HEK293T (cell line): ENCODE measurements around the gene LCNL1.

Source experiments
- CTCF ChIA-PET: fragments of 350-600 bp; formaldehyde crosslinking; extraction: SDS; loops from one replicate; lab custom pipeline; 2021; ENCODE audit warnings: antibody characterized with exemption, inconsistent platforms; lab: Yijun Ruan, JAX
- POLR2A ChIA-PET: fragments of 350-600 bp; formaldehyde crosslinking; extraction: SDS; loops from one replicate; lab custom pipeline; 2020; ENCODE audit warnings: antibody characterized with exemption, inconsistent platforms; lab: Yijun Ruan, JAX
- DNase-seq: peaks from one replicate; pipeline ENCODE4 v3.0.0; 2012; ENCODE audit warnings: mixed read lengths; ENCODE audit errors: extremely low spot score
- ARNT ChIP-seq: fragments of 450-650 bp; IDR thresholded peaks from 2 replicates; pipeline ENCODE4 v1.6.1; 2017; ENCODE audit warnings: mild to moderate bottlenecking
- BHLHE40 ChIP-seq: fragments of 450-650 bp; IDR thresholded peaks from 2 replicates; pipeline ENCODE4 v1.6.1; 2016; ENCODE audit warnings: mild to moderate bottlenecking, moderate library complexity, borderline replicate concordance
- CTBP1 ChIP-seq: fragments of 450-650 bp; IDR thresholded peaks from 2 replicates; pipeline ENCODE4 v1.6.1; 2016; ENCODE audit warnings: borderline replicate concordance
- ELF4 ChIP-seq: fragments of 450-650 bp; IDR thresholded peaks from 2 replicates; pipeline ENCODE4 v1.6.1; 2017; ENCODE audit warnings: antibody characterized with exemption
- FOXA1 ChIP-seq: fragments of 450-650 bp; IDR thresholded peaks from 2 replicates; pipeline ENCODE4 v1.6.1; 2016; ENCODE audit warnings: mild to moderate bottlenecking
- FOXK2 ChIP-seq: fragments of 450-650 bp; IDR thresholded peaks from 2 replicates; pipeline ENCODE4 v1.6.1; 2016; ENCODE audit warnings: mild to moderate bottlenecking
- FOXM1 ChIP-seq: fragments of 450-650 bp; IDR thresholded peaks from 2 replicates; pipeline ENCODE4 v1.6.1; 2017; ENCODE audit warnings: mild to moderate bottlenecking, borderline replicate concordance
- HDGF ChIP-seq: fragments of 450-650 bp; IDR thresholded peaks from 2 replicates; pipeline ENCODE4 v1.6.1; 2017; ENCODE audit warnings: antibody characterized with exemption, borderline replicate concordance
- L3MBTL2 ChIP-seq: fragments of 450-650 bp; conservative IDR thresholded peaks from 2 replicates; pipeline ENCODE4 v1.6.1; 2016; ENCODE audit warnings: mild to moderate bottlenecking
- LEF1 ChIP-seq: fragments of 450-650 bp; IDR thresholded peaks from 2 replicates; pipeline ENCODE4 v1.6.1; 2017; ENCODE audit warnings: mild to moderate bottlenecking, borderline replicate concordance
- NFRKB ChIP-seq: fragments of 450-650 bp; IDR thresholded peaks from 2 replicates; pipeline ENCODE4 v1.6.1; 2016; ENCODE audit warnings: mild to moderate bottlenecking, moderate library complexity
- SP1 ChIP-seq: fragments of 450-650 bp; IDR thresholded peaks from 2 replicates; pipeline ENCODE4 v1.6.1; 2017
- SUZ12 ChIP-seq: fragments of 450-650 bp; IDR thresholded peaks from 2 replicates; pipeline ENCODE4 v1.6.1; 2016; ENCODE audit warnings: mild to moderate bottlenecking
- TARDBP ChIP-seq: fragments of 450-650 bp; IDR thresholded peaks from 2 replicates; pipeline ENCODE4 v1.6.1; 2016
- ZNF384 ChIP-seq: fragments of 450-650 bp; IDR thresholded peaks from 2 replicates; pipeline ENCODE4 v1.6.1; 2016
- TF ChIP-seq, protein P1 (sequence below): fragments of 450-650 bp; IDR thresholded peaks from 2 replicates; pipeline ENCODE4 v1.6.1; 2016

LCNL1 gene

DNA sequence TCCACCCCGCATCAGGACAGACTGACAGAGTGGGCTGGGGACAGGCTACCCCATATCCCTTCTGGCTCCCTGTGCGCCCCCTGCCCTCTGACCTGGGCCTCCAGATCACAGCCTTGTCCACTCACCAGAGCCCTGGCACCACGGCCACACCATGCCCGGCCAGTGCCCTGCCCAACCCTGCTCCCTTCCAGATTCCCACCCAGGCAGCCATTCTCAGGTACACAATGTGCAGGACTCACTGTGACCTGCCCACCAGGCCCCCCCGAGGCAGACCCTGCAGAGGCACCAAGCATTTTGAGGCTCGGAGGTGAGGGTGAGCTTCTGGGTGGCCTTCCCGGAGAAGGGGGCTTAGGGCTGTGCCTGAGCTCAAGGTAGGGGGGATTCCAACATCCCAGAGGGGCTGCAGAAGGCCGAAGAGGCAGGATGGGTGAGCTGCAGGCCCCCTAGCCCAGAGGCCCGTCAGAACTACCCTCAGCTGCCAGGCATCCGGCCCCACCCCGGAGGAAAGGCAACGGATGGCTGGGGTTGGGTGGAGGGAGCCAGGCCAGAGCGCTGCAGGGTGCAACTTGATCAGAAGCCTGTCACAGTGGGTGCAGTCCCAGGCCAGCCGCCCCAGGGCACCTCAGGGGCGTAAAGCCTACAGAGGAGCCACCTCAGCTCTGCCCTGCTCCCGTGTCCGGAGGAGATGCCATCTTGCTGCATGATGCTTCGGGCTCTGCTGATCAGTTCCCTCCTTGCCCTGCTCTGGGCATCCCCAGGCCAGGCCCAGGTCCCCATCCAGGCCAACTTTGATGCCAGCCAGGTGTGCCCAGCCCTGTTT lies at the start of gene LCNL1:
LCNL1 (plus strand) TSS at position 762 of the 820 bp plus-strand sequence. CDS start 594 bp downstream, outside the sequence.
- no peak for DNase-seq
- POLR2A ChIA-PET, result interaction anchor here (1.6 to 1.7 kb wide), 2 partner anchors 9 to 11 kb away, joined by 5 to 12 read pairs; no protein-coding TSS in a partner anchor
- TF ChIP-seq HDGF (no peak), FOXA1 (no peak), ARNT (no peak), L3MBTL2 (no peak), CTBP1 (no peak)
- CTCF ChIA-PET, result no interaction called here

DNA sequence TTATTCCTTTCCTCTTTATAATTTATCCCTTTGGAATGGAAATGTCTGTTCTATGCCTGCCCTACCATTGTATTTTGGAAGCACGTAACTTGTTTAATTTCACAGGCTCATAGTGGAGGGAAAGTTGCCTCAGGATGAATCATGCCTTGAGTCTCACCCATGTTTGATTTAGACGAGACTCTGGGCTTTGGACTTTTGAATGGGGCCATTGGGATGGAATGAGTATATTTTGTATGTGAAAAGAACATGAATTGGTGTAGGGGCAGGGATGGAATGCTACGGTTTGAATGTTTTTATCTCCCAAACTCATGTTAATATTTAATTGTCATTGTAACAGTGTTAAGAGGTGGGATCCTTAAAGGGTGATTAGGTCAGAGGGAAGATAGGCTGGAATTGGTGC lies 48.5 kb upstream of the LCNL1 start:
- CTCF ChIA-PET, result no interaction called here
- DNase-seq, result no peak
- TF ChIP-seq ELF4 (no peak), CTBP1 (no peak), TARDBP (no peak), SUZ12 (no peak), BHLHE40 (no peak), SP1 (no peak), FOXK2 (no peak), ZNF384 (no peak), LEF1 (no peak), L3MBTL2 (no peak)
- TF ChIP-seq, protein P1, sequence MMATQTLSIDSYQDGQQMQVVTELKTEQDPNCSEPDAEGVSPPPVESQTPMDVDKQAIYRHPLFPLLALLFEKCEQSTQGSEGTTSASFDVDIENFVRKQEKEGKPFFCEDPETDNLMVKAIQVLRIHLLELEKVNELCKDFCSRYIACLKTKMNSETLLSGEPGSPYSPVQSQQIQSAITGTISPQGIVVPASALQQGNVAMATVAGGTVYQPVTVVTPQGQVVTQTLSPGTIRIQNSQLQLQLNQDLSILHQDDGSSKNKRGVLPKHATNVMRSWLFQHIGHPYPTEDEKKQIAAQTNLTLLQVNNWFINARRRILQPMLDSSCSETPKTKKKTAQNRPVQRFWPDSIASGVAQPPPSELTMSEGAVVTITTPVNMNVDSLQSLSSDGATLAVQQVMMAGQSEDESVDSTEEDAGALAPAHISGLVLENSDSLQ, result no peak
- POLR2A ChIA-PET, result no interaction called here

DNA sequence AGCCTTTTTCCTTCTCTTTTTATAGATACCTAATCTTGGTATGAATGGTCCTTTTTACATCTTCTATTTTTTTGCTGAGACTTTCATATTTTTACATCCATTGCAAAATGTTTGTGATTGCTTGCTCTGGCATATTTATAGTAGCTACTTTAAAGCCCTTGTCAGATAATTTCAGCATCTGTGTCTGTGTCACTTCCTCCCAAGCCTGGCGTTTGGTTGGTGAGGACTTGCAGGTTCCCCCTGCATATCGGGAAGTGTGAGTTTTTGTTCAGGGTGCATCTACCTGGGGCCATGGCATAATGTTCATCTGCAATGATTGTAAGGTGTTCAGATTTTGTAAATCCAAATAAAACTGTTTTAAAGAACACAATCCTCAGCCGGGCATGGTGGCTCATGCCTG lies 47.1 kb upstream of the LCNL1 start:
- no peak for TF ChIP-seq ELF4
- no peak for TF ChIP-seq L3MBTL2
- TF ChIP-seq FOXK2, result no peak
- no peak for TF ChIP-seq SP1
- no peak for TF ChIP-seq TARDBP
- TF ChIP-seq FOXM1, result no peak
- no peak for TF ChIP-seq CTBP1
- TF ChIP-seq HDGF, result no peak
- no peak for TF ChIP-seq FOXA1
- no peak for TF ChIP-seq ARNT
- TF ChIP-seq LEF1, result no peak
- no peak for TF ChIP-seq SUZ12
- no peak for TF ChIP-seq NFRKB
- TF ChIP-seq, protein P1, result no peak
- DNase-seq, result no peak
- ChIA-PET CTCF (no interaction called here), POLR2A (no interaction called here)

DNA sequence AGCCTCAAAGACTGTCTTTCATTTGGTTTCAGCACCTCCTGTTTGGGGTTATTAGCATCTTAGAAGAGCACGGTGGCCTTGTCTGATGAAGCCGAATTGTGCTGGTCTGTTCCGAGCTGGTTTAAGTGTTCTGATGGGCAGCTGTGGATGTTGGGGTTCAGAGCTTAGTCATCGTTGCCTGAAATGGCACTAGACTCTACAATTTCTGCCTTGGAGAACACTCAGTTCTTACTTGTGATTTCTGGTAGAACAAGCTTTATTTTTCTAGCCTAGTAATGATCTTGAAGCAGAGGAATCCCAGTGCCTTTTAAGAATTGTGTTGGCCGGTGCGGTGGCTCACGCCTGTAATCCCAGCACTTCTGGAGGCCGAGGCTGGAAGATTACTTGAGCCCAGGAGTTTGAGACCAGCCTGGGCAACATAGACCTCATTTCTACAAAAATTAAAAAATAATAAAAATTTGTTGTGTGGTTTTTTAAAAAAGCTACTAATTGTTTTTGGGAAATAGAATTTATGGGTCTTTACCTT lies 46.1 kb upstream of the LCNL1 start:
- ChIA-PET POLR2A (no interaction called here), CTCF (no interaction called here)
- TF ChIP-seq TARDBP, result no peak
- DNase-seq, result no peak

DNA sequence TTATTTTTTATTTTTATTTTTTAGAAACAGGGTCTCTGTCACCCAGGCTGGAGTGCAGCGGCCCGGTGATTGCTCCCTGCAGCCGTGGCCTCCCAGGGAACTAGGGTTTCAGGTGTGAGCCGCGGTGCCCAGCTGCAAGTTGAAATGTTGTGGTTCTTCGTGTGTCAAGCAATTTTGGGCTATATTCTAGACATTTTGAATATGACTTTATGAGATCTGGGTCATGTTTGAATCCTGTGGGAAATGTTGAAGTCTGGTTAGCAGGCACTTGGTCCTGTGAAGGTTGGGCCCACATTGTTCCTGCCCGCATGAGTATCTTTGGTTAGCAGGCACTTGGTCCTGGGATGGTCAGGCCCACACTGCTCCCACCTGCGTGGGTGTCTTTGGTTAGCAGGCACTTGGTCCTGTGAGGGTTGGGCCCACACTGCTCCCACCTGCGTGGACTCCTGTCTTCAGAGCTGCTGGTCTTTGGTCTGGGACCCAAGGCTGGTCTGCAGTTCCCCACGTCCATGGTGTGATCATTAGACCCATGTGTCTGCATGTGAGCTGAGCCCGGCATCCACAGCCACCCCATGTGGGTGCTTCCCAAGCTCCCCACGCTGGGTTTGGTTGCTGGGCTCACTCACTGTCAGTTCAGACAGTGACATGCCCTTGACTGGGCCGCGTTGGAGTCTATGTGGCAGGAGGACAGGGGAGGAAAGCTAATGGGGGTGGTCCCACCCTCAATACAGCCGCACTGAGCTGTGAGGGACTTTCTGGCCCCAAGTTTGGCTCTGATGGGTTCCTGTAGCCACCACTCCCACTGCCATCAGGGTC lies 45.4 kb upstream of the LCNL1 start:
- POLR2A ChIA-PET, result no interaction called here
- CTCF ChIA-PET, result no interaction called here
- no peak for DNase-seq
- TF ChIP-seq HDGF (no peak), ELF4 (no peak), ARNT (no peak), FOXA1 (no peak), NFRKB (no peak), L3MBTL2 (no peak), FOXM1 (no peak), TARDBP (no peak), CTBP1 (no peak)
- TF ChIP-seq, protein P1, result no peak

DNA sequence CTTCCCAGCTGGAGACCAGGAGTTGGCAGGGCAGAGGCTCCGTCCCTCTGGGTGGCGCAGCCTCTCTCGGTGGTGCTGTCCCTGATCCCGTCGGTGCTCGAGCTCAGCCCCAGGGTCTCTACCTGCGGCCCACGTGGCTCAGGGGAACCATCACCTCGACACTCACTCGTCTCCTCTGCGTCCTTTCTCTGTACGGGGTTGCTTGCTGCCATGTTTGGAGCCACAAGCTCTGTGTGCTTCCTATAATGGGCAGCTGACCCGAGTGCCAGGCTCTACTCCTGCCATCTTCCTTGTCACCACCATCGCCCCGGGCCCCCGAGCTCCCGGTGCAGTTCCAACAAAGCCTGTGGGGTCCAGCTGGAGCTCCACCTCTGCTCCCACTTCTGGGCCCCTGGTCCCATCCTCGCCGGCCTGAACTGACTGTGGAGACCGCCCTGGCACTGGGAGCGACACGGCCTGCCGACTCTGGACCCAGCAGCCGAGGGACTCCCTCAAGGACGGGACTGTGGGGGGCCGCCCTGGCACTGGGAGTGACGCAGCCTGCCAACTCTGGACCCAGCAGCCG lies 43.3 kb upstream of the LCNL1 start:
- POLR2A ChIA-PET, result interaction anchor here (0.9 kb wide), 1 partner anchor 8 kb away, joined by 3 read pairs; no protein-coding TSS in a partner anchor
- CTCF ChIA-PET, result interaction anchor here (0.8 kb wide), 1 partner anchor 8 kb away, joined by 3 read pairs; no protein-coding TSS in a partner anchor
- no peak for DNase-seq
- no peak for TF ChIP-seq L3MBTL2
